ENCODE data around the gene RASSF1.

RASSF1 gene

GRCh38 chr3:50382722-50383121 is 42.1 kb upstream of the RASSF1 start:
- no peak for DNase-seq (ENCODE audit: low read depth)
- in situ Hi-C loops (cut with HindIII; ENCODE audit: low sequenced_read_pairs): no loop called here
- TF ChIP-seq CTCF (IDR thresholded peaks at IDR 0.05; ENCODE audit: low read depth, low read length, missing control alignments): no peak
- H3K4me3 ChIP-seq (ENCODE audit: low read depth, low read length): no peak overlapping the region

GRCh38 chr3:50381383-50381782 is 40.7 kb upstream of the RASSF1 start:
- no peak for DNase-seq (ENCODE audit: low read depth)
- in situ Hi-C loops (cut with HindIII; ENCODE audit: low sequenced_read_pairs): no loop called here
- no peak overlapping the region for H3K4me3 ChIP-seq (ENCODE audit: low read depth, low read length)
- no peak for TF ChIP-seq CTCF (IDR thresholded peaks at IDR 0.05; ENCODE audit: low read depth, low read length, missing control alignments)

- DNase-seq (ENCODE audit: low read depth): no peak
- in situ Hi-C loops (cut with HindIII; ENCODE audit: low sequenced_read_pairs): no loop called here
- H3K4me3 ChIP-seq (ENCODE audit: low read depth, low read length): no peak overlapping the region
- no peak for TF ChIP-seq CTCF (IDR thresholded peaks at IDR 0.05; ENCODE audit: low read depth, low read length, missing control alignments)
Observed at GRCh38 chr3:50380405-50381085, 39.9 kb upstream of the RASSF1 start.

- in situ Hi-C loops (cut with HindIII; ENCODE audit: low sequenced_read_pairs): no loop called here
- TF ChIP-seq CTCF (IDR thresholded peaks at IDR 0.05; ENCODE audit: low read depth, low read length, missing control alignments): no peak
- no peak overlapping the region for H3K4me3 ChIP-seq (ENCODE audit: low read depth, low read length)
- no peak for DNase-seq (ENCODE audit: low read depth)
Observed at GRCh38 chr3:50378757-50379156, 38.1 kb upstream of the RASSF1 start.

- H3K4me3 ChIP-seq (ENCODE audit: low read depth, low read length): no peak overlapping the region
- in situ Hi-C loops (cut with HindIII; ENCODE audit: low sequenced_read_pairs): no loop called here
- no peak for TF ChIP-seq CTCF (IDR thresholded peaks at IDR 0.05; ENCODE audit: low read depth, low read length, missing control alignments)
- DNase-seq (ENCODE audit: low read depth): no peak
Observed at GRCh38 chr3:50378024-50378423, 37.4 kb upstream of the RASSF1 start.

GRCh38 chr3:50375258-50375931 is 34.8 kb upstream of the RASSF1 start:
- in situ Hi-C loops (cut with HindIII; ENCODE audit: low sequenced_read_pairs): no loop called here
- DNase-seq (ENCODE audit: low read depth): no peak
- TF ChIP-seq CTCF (IDR thresholded peaks at IDR 0.05; ENCODE audit: low read depth, low read length, missing control alignments): no peak
- no peak overlapping the region for H3K4me3 ChIP-seq (ENCODE audit: low read depth, low read length)

Measured in astrocyte of the cerebellum (primary cell).